GM19324 (cell line): ENCODE results near the gene AKT1S1.

Experiments
- ATAC-seq: cut with Tn5 transposase; IDR thresholded peaks from one replicate; pipeline ENCODE4 v1.9.1; 2021; ENCODE audit warnings: mild to moderate bottlenecking, moderate library complexity; ENCODE audit not compliant: unreplicated experiment, low FRiP score

The AKT1S1 gene

DNA sequence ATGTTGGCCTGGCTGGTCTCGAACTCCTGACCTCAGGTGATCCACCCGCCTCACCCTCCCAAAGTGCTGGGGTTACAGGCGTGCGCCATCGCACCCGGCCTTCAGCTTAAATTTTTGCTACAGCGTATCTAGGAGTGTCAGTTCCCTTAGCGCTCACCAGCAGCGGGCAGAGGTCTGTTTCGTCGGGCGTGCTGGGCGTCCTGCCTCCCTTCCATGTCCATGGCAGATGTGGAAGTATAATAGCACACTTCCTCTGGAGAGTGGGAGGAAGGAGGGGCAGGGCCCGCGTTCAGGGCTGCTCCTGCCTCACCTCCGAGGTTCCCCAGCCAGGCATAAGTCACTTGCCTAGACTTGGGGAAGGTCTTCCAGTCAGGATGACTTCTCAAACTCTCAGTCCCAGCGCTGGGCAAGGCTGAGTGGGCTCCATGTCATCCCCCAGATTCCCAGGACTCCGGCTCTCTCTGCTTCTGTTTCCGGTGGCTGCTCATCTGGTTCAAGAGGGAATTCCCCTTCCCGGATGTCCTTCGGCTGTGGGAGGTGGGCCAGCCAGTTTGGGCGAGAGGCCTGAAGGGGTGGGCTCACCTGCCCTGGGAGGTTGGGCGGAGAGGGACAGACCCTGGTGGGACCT lies 10.0 kb upstream of the AKT1S1 start:
- ATAC-seq, result no peak

DNA sequence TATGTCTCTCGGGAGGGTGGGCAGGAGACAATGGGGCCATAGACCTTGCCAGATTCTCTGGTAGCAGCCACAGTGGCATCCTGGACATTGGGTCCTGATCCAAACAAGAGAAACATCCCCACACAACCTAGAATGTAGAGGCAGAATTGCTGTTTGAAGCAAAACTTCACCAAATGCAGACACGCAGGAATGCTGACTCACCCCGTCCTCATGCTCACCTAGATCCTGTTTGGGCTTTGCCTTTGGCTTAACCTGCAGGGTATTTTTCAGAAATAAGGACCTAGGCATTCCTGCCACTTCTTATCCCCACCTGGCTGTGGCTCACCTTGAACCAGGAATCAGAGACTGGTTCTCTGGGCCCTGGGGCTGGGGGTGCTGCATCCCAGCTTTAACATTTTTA lies 7.6 kb upstream of the AKT1S1 start:
- ATAC-seq, result no peak

DNA sequence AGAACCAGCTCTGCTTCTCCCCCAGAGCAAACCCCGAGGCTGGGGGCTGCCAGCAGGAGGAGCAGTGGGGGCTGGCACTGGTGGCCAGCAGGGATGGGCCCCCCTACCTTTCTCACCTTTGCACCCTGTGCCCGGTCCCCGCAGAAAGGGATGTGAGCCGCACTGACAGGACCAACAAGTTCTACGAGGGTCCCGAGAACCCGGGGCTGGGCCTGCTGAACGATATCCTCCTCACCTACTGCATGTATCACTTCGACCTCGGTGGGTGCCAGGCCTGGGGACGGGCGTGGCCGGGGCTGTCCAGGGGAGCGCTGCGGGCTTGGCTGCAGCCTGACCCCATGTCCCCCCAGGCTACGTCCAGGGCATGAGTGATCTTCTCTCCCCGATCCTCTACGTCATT lies 7.0 kb upstream of the AKT1S1 start:
- ATAC-seq, result no peak

DNA sequence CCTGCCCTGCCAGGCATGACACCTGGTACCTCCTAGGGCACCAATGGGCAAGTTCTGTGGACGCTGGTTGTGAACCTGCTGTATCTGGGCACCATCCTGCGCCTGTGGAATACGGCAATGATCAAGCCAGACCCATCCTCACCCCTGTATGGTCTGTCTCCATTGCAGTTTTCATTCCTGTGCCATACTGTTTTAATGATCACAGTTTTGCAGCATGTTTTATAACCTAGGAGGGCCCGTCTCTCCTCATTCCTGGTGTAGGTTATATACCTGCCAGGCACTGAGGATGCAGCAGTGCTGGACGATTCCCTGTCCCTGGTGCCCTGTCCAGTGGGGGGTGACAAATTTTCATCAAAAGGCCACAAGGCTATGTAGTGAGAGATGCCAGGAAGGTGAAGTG lies 5.9 kb upstream of the AKT1S1 start:
- ATAC-seq, result no peak

DNA sequence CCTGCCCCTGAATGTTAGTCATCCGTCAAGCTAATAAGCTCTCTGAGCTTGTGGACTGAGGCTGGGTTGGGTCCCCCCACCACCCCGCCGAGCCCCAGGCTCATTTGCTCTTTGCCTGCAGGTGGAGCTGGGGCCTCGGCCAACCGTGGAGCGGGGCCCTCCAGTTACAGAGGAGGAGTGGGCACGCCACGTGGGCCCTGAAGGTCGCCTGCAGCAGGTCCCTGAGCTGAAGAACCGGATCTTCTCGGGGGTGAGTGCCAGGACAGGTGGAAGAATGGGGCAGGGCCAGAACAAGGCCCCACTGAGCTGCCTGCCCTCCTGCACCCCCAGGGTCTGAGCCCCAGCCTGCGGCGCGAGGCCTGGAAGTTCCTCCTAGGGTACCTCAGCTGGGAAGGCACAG lies 5.5 kb upstream of the AKT1S1 start:
- no peak for ATAC-seq

DNA sequence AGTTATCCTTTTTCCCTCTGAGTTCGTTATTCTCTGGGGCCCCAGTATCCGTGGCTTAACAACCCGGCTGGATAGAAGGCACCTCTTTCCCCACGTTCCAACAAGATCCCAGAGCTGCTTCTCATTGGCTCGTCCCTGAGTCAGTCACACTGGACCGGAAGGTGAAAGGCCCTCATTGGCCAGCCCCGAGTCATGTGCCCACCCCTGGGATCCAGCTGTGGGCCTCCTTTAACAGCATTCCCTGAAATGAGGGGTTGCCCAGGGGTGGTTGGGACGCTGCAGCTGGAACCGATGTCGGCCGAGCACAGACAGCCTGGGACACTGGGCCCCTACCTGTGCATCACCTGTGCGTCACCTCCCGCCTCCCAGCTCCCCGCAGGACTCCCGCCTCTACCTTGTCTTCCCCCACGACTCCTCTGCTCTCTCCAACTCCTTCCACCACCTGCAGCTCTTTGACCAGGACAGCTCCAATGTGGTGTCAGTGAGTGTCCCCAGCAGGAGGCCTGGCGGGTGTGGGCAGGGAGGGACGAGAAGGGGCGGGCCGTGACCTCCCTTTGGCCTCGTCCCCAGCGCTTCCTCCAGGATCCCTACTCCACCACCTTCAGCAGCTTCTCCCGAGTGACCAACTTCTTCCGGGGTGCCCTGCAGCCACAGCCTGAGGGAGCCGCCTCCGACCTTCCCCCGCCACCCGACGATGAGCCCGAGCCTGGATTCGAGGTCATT lies 4.7 kb upstream of the AKT1S1 start:
- no peak for ATAC-seq

DNA sequence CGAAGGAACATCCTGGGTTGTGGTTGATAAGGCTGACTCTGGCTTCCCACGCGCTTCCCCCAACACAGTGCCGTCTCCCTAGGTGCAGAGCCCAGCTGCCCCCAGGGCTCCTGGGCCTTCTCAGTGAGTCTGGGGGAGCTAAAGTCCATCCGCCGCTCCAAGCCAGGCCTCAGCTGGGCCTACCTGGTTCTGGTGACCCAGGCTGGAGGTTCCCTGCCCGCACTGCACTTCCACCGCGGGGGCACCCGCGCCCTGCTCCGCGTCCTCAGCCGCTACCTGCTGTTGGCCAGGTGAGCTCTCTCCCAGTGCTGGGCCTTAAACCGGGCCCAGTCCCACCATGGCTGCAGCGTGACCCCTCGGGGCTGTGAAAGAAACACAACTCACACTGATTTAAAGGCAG lies 4.0 kb upstream of the AKT1S1 start:
- no peak for ATAC-seq

DNA sequence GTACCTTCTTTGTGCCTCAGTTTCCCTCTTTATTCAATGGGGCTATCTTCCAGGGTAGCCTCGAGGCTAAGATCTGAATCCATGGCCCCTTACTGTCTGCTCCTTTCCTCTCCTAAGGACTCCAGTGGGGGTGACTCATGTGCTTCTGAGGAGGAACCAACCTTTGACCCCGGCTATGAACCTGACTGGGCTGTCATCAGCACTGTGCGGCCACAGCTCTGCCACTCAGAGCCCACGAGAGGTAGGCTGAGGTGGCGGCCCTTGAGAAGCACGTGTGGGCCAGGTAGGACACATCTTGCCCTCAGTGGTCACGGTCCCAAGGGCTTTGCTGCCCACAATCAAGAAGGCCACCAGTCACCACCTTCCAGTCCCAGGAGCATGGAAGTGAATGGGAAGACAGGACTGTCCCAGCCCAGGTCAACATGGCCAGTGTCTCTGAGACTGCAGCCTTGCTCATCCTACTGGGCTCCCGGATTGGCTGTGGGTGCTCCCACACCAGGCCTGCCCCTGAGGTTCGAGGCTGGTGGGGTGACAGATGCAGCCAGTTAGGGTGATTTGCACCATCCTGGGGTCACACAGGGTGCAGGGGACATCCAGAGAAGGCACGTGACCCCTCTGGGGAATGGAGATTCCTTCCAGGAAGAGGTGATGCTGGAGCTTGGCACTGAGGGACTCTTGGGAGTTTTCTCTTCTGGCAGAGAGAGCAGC lies 3.2 kb upstream of the AKT1S1 start:
- no peak for ATAC-seq

DNA sequence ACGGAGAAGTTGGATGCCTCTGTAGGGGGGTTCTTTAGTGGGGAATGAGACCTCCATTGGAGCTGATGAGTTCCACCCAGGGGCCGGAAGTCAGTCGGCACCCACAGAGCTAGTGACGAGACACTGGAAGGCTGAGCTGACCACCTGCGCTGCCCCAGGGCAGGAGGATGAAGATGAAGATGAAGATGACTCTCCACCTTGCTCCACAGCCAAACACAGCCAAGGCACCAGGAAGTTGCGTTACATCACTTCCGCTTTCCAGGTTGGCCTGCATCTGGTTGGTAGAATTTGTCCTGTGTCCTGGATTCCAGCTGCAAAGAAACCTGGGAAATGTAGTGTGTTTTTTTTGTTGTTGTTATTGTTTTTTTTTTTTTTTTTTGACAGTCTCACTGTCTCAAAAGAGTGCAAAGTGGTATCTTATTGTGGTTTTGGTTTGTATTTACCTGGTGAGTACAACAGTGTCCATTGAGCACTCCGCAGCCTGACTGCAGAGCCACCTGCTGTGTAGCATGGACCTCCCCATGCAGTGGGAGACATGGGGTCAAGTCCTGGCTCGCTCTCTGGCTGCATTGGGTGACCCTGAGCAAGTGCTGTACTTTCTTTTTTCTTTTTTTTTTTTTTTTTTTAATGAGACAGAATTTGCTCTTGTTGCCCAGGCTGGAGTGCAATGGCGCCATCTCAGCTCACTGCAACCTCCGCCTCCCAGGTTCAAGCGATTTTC lies 2.2 kb upstream of the AKT1S1 start:
- ATAC-seq, result no peak

DNA sequence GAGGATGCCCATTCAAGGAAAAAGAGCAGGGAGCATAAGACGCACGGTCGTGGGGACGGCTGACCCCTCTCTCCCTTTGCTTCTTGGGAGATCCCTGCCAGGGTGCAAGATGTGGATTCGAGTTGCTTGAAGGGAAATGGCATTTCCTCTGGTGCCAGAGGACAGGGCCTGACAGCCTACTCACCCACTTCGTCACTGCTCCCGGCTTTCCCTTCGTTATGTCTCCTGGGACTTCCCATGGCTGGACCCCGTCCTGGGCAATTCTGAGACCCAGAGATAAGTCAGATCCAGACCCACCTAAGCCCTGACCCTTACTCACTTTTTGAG lies 1.6 kb upstream of the AKT1S1 start:
- ATAC-seq, result no peak

DNA sequence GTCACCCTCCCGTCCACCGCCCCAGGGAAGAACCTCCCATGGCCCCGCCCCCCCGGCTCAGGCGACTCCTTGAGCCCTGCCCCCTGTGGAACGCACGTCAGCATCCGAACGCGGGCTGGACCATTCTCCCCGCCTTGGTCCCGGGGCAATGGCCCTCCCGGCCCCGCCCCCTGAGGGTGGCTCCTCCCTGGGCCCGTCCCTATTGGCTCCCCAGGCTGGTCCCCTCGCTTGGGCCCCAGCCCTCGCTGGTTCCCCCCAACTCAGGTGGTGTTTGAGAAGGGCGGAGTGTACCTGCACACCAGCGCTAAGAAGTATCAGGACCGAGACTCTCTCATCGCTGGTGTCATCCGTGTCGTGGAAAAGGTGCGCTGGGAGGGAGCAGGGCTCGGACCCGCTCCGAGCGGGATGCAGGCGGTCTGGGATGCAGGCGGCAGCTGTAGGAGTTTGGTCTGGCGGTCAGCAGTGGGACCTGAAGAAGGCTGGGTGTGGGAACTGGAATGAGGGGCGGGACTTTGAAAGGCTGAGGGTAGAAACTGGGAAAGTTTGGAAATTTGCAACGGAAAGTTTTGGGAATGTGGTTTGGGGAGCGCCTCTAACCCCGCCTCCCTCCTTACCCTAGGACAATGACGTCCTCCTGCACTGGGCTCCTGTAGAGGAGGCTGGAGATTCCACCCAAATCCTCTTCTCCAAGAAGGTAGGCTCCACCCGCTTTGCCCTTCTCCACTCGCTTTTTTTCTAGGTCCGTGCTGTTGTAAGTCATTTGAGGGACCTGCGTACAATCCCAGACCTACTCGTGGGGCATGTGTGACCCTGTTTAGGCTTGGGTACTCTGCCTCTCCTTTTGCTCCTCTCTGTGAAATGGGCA lies 956 bp upstream of the AKT1S1 start:
- ATAC-seq, result peak; percentile 45

DNA sequence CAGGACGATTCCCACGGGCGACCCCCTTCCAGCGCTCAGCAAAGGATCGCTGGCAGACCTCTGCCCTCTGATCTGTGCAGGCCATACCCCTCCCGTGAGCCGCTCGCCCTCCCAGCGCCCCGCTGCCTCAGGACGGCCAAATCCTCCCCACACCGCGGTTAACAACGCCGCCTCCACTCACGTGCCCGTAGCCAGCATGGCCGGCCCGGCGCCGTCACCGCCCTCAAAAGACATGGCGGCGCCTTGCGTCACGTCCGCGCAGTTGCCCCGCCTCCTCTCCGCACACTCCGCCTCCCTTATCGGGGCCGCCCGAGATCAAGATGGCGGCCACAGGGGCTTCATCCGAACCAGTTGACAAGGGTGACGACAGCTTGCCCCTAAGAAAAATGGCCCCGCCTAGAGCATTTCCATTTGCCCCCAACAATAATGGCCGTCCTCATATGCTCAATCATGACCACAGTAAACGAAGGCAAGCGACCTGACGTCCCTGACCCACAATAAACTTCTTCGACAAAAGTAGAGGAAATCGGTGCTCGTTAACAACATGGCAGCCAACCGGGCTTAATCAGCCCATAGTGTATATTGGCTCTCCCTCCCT lies 634 bp downstream of the AKT1S1 start:
- ATAC-seq, result peak; percentile 49

DNA sequence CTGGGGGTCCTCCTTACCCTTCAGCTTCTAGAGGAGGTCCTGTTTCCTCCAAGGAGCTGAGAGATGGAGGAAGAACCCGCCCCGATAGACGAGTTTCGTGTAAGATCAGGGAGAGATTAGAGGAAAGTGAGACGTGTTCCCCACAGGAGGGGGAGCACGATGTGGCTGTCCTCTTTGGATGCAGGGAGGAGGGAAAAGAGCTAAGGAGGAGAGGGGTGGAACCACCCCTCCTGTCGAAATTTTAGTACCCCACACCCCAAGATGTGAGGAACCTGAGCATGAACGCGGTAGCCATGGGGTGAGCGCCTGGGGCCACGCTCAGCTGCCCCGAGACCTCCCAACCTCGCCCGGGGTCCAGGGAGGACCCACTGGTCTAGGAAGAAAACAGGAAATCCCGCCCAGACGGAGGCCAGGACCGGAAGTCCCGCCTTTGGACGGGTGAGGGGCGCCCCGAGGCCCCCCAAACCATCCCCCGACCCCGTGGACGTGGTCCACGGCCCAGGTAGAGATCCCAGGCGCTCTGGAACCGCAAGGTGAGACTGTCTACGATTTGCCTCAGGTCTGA lies 1.2 kb downstream of the AKT1S1 start:
- ATAC-seq, result no peak

DNA sequence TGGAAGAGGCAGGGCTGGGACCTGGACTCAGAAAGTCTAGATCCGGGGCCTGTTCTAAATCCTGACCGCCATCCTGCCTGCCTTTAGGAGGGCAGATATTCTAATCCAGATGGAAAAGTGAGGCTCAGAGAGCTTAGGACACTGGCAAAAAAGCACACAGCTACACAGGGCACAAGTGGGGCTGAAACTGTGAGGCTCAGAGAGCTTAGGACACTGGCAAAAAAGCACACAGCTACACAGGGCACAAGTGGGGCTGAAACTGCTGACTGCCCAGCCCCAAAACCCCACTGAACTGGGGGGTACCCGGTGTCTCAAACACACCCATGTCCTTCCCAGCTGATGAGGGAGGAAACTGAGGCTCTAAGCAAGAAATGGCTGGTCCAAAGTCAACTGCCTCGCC lies 2.0 kb downstream of the AKT1S1 start:
- no peak for ATAC-seq

DNA sequence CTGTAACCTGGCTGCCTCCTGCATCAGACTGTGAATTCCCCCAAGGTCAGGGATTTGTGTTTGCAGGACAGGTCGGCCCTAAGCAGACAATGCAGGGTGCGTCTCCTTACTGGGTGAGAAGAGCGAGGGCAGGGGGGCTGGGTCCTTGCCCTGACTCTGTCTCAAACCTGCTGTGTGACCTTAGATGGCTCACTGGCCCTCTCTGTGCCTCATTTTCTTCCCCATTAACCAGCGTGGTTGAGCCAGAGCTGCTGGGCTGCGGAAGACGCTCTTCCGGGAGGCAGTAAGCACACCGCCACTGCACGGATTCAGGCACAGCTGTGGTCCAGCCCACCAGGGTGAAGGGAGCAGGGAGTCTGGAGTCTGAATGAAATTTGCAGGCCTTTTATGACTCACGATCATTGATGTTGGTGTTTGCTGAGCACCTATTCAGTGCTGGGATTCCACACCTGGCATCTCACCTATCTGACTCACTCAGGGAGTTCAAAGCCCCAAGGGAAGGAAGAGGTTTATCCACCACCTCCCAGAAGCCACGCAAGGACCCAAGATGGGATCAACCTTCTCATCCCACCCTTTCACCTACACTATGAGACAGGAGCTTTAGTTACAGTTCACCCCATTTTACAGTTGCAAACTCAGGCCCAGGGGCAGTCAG lies 2.5 kb downstream of the AKT1S1 start:
- no peak for ATAC-seq

DNA sequence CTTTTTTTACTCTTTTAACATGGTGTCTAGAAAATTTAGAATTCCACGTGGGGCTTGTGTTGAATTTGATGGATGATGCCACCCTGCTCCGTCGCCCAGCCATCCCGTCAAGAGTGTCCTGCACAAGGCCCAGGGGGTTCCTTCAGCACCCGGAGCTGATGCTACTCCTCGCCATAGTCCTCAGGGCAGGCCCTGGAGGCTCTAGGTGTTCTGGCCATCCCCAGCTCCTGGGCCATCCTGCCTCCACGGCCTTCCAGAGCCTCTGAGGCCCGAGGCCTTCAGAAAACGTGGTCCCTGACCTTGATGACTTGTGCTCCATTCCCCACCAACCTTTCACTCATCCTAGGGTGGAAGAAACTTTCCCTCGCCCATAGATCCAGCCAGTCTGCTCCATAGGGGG lies 3.3 kb downstream of the AKT1S1 start:
- ATAC-seq, result no peak

DNA sequence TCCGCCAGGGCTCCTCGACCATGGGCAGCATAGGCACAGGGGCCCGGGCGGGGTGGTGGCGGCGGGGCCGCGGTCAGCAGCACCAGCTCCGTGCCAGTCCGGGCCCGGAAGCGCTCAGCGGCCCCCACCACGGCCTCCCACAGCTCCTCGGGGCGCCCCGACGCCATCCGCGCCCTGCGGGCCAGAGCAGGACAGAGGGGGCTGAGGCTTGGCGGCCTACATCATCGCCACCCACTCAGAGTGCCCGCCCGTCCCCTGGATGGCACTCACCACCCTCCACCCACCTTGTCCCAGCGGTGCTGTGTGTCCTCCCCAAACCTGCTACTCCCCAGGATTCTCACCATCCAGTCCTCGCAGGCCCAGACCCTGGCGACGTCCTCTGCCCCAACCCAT lies 4.0 kb downstream of the AKT1S1 start:
- ATAC-seq, result no peak

DNA sequence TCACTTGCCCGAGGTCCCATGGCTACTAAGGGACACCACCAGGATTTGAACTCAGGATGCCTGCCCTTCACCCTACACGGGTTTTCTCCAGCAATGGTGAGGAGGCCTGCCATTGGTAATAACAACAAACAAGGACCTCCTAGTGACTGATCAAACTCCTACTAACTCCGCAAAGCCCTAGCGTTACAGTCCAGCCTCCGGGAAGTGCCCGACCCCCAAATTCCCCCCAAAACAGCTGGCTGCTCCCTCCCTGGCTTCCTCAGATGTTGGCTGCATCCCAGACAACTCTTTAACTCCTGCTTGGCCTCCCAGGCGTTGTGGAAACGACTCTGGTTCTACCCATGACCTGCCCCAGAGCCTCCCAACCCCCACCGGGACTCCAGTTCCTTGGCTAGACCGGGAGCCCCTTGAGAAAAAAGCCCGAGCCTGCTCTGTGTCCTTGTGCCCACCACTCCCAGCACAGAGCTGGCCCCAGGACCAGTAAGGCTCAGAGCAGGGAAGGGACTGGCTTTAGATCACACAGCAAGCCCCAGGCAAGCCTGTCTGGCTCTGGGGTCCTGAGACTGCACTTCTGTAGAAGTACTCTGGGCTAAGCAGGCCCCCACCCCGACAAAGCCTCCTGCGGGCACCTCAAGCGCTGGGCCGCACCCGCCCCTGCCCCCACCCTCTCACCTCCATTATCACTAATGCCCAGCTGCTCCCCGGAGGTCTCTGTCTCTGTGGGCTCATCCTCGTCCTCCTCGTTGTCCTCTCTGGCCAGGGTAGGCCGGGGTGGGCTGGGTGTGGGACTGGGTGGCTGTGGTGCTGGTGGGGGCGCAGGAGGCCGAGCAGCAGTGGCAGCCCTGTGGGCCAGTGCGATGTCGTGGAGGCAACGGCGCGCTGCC lies 4.7 kb downstream of the AKT1S1 start:
- no peak for ATAC-seq
